SK-N-SH treated with all-trans-retinoic acid at 6 μM for 48 hours (cell line): Measurements from ENCODE around the gene MYO1A.

Experiments
- ATAC-seq: fragments of 200-7000 bp; cut with Tn5 transposase; 3 replicates; pipeline ENCODE4 v1.9.1; 2020; ENCODE audit warnings: mild to moderate bottlenecking, moderate library complexity
- ARNTL ChIP-seq: fragments of 450-650 bp; formaldehyde crosslinking; IDR thresholded peaks from 2 replicates; pipeline ENCODE4 v1.5.0; 2020; ENCODE audit warnings: low read depth, mild to moderate bottlenecking, moderate library complexity, borderline replicate concordance
- BACH2 ChIP-seq: fragments of 250-450 bp; sonication (Bioruptor Pico); IDR thresholded peaks from 2 replicates; pipeline ENCODE4 v1.9.0; 2021; ENCODE audit warnings: mild to moderate bottlenecking, borderline replicate concordance
- CSDC2 ChIP-seq: fragments of 250-450 bp; sonication (Bioruptor Pico); IDR thresholded peaks from 2 replicates; pipeline ENCODE4 v1.5.0; 2020; ENCODE audit warnings: mild to moderate bottlenecking, moderate library complexity
- CSRNP3 ChIP-seq: fragments of 250-450 bp; sonication (Bioruptor Pico); IDR thresholded peaks from 2 replicates; pipeline ENCODE4 v1.5.1; 2021; ENCODE audit warnings: mild to moderate bottlenecking, moderate library complexity
- ESRRG ChIP-seq: fragments of 250-450 bp; sonication (Bioruptor Pico); IDR thresholded peaks from 2 replicates; pipeline ENCODE4 v1.6.1; 2021; ENCODE audit warnings: mild to moderate bottlenecking
- GLIS3 ChIP-seq: fragments of 250-450 bp; sonication (Bioruptor Pico); IDR thresholded peaks from 2 replicates; pipeline ENCODE4 v1.5.0; 2020; ENCODE audit warnings: mild to moderate bottlenecking, moderate library complexity
- OSR1 ChIP-seq: fragments of 250-450 bp; sonication (Bioruptor Pico); IDR thresholded peaks from 2 replicates; pipeline ENCODE4 v1.8.0; 2022; ENCODE audit warnings: moderate library complexity, mild to moderate bottlenecking, inconsistent platforms
- PATZ1 ChIP-seq: fragments of 250-450 bp; sonication (Bioruptor Pico); IDR thresholded peaks from 2 replicates; pipeline ENCODE4 v1.8.0; 2020; ENCODE audit warnings: mild to moderate bottlenecking, moderate library complexity, borderline replicate concordance
- PPARA ChIP-seq: fragments of 250-450 bp; sonication (Bioruptor Pico); IDR thresholded peaks from 2 replicates; pipeline ENCODE4 v1.5.0; 2020; ENCODE audit warnings: mild to moderate bottlenecking, borderline replicate concordance
- RARB ChIP-seq: fragments of 250-450 bp; sonication (Bioruptor Pico); IDR thresholded peaks from 2 replicates; pipeline ENCODE4 v1.8.0; 2021; ENCODE audit warnings: mild to moderate bottlenecking, moderate library complexity
- TCF4 ChIP-seq: fragments of 250-450 bp; sonication (Bioruptor Pico); IDR thresholded peaks from 2 replicates; pipeline ENCODE4 v1.8.0; 2021; ENCODE audit warnings: mild to moderate bottlenecking, moderate library complexity, borderline replicate concordance
- TOX ChIP-seq: fragments of 250-450 bp; sonication (Bioruptor Pico); IDR thresholded peaks from 2 replicates; pipeline ENCODE4 v1.8.0; 2021; ENCODE audit warnings: mild to moderate bottlenecking, moderate library complexity, borderline replicate concordance
- ZC3H10 ChIP-seq: fragments of 250-450 bp; sonication (Bioruptor Pico); IDR thresholded peaks from 2 replicates; pipeline ENCODE4 v1.5.1; 2021; ENCODE audit warnings: mild to moderate bottlenecking, moderate library complexity
- ZFP3 ChIP-seq: fragments of 250-450 bp; sonication (Bioruptor Pico); IDR thresholded peaks from 2 replicates; pipeline ENCODE4 v1.5.0; 2020; ENCODE audit warnings: mild to moderate bottlenecking, moderate library complexity
- ZFP30 ChIP-seq: fragments of 450-650 bp; formaldehyde crosslinking; IDR thresholded peaks from 2 replicates; pipeline ENCODE4 v1.5.0; 2022; ENCODE audit warnings: mild to moderate bottlenecking, moderate library complexity
- ZNF565 ChIP-seq: fragments of 450-650 bp; formaldehyde crosslinking; conservative IDR thresholded peaks from 2 replicates; pipeline ENCODE4 v1.5.0; 2020; ENCODE audit warnings: low read depth, mild to moderate bottlenecking, moderate library complexity
- ZNF70 ChIP-seq: fragments of 450-650 bp; formaldehyde crosslinking; IDR thresholded peaks from 2 replicates; pipeline ENCODE4 v1.5.0; 2020; ENCODE audit warnings: mild to moderate bottlenecking, moderate library complexity
- ZNF8 ChIP-seq: fragments of 450-650 bp; formaldehyde crosslinking; IDR thresholded peaks from 2 replicates; pipeline ENCODE4 v1.5.0; 2020; ENCODE audit warnings: mild to moderate bottlenecking, moderate library complexity
- TF ChIP-seq, protein P1 (sequence below): fragments of 250-450 bp; sonication (Bioruptor Pico); IDR thresholded peaks from 2 replicates; pipeline ENCODE4 v1.8.0; 2021; ENCODE audit warnings: low read depth, mild to moderate bottlenecking, moderate library complexity, borderline replicate concordance
- TF ChIP-seq, protein P2 (sequence below): fragments of 250-450 bp; sonication (Bioruptor Pico); IDR thresholded peaks from 2 replicates; pipeline ENCODE4 v1.5.1; 2020; ENCODE audit warnings: low read depth, mild to moderate bottlenecking, moderate library complexity
- TF ChIP-seq, protein P3 (sequence below): fragments of 250-450 bp; sonication (Bioruptor Pico); IDR thresholded peaks from 2 replicates; pipeline ENCODE4 v1.5.0; 2020; ENCODE audit warnings: mild to moderate bottlenecking, moderate library complexity

Gene MYO1A

DNA sequence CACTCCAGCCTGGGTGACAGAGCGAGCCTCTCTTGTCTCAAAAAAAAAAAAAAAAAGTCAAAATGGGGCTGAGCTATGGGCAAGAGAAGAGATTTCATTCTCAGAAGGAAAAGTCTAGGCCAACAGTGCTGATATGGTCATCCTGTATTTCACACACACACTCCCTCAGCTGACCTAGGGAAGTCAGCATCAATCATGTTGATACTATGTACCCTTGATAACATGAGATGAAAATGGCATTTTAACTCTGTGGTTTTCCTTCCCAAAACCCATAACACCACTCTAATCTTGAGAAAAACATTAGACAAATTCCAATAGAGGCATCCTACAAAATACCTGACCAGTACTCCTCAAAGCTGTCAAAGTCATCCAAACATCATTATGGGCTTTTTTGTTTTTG, 30.9 kb upstream of the MYO1A start (continued):
- TF ChIP-seq OSR1 (CRISPR knock-in tag), result no peak
- no peak for TF ChIP-seq CSRNP3
- TF ChIP-seq GLIS3 (CRISPR knock-in tag), result no peak
- TF ChIP-seq, protein P1, sequence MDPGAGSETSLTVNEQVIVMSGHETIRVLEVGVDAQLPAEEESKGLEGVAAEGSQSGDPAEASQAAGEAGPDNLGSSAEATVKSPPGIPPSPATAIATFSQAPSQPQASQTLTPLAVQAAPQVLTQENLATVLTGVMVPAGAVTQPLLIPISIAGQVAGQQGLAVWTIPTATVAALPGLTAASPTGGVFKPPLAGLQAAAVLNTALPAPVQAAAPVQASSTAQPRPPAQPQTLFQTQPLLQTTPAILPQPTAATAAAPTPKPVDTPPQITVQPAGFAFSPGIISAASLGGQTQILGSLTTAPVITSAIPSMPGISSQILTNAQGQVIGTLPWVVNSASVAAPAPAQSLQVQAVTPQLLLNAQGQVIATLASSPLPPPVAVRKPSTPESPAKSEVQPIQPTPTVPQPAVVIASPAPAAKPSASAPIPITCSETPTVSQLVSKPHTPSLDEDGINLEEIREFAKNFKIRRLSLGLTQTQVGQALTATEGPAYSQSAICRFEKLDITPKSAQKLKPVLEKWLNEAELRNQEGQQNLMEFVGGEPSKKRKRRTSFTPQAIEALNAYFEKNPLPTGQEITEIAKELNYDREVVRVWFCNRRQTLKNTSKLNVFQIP, result no peak
- TF ChIP-seq ZFP30 (CRISPR knock-in tag), result no peak
- TF ChIP-seq ZNF8 (CRISPR knock-in tag), result no peak
- no peak for TF ChIP-seq TCF4
- no peak for TF ChIP-seq RARB

DNA sequence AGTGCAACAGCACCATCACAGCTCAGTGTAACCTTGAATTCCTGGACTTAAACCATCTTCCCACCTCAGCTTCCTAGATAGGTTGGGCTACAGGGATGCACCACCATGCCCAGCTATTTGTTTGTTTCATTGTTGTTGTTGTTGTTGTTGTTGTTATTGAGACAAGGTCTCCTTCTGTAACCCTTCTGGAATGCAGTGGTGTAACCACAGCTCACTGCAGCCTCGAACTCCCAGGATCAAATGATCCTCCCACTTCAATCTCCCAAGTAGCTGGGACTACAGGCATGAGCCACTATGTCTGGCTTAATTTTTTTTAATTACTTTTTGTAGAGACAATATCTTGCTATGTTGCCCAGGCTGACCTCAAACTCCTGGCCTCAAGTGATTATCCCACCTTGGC, 29.9 kb upstream of the MYO1A start:
- ATAC-seq, result no peak
- TF ChIP-seq ESRRG (CRISPR knock-in tag) (no peak), ZNF565 (no peak), PPARA (CRISPR knock-in tag) (no peak), ZNF70 (CRISPR knock-in tag) (no peak), BACH2 (CRISPR knock-in tag) (no peak), ZFP30 (CRISPR knock-in tag) (no peak), ARNTL (no peak), ZC3H10 (CRISPR knock-in tag) (no peak), RARB (no peak), CSRNP3 (no peak), TCF4 (no peak), GLIS3 (CRISPR knock-in tag) (no peak), ZNF8 (CRISPR knock-in tag) (no peak), ZFP3 (CRISPR knock-in tag) (no peak), PATZ1 (CRISPR knock-in tag) (no peak), CSDC2 (CRISPR knock-in tag) (no peak), TOX (CRISPR knock-in tag) (no peak)
- TF ChIP-seq, protein P1, result no peak
- TF ChIP-seq, protein P2, sequence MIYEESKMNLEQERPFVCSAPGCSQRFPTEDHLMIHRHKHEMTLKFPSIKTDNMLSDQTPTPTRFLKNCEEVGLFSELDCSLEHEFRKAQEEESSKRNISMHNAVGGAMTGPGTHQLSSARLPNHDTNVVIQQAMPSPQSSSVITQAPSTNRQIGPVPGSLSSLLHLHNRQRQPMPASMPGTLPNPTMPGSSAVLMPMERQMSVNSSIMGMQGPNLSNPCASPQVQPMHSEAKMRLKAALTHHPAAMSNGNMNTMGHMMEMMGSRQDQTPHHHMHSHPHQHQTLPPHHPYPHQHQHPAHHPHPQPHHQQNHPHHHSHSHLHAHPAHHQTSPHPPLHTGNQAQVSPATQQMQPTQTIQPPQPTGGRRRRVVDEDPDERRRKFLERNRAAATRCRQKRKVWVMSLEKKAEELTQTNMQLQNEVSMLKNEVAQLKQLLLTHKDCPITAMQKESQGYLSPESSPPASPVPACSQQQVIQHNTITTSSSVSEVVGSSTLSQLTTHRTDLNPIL (CRISPR knock-in tag), result no peak
- TF ChIP-seq, protein P3, sequence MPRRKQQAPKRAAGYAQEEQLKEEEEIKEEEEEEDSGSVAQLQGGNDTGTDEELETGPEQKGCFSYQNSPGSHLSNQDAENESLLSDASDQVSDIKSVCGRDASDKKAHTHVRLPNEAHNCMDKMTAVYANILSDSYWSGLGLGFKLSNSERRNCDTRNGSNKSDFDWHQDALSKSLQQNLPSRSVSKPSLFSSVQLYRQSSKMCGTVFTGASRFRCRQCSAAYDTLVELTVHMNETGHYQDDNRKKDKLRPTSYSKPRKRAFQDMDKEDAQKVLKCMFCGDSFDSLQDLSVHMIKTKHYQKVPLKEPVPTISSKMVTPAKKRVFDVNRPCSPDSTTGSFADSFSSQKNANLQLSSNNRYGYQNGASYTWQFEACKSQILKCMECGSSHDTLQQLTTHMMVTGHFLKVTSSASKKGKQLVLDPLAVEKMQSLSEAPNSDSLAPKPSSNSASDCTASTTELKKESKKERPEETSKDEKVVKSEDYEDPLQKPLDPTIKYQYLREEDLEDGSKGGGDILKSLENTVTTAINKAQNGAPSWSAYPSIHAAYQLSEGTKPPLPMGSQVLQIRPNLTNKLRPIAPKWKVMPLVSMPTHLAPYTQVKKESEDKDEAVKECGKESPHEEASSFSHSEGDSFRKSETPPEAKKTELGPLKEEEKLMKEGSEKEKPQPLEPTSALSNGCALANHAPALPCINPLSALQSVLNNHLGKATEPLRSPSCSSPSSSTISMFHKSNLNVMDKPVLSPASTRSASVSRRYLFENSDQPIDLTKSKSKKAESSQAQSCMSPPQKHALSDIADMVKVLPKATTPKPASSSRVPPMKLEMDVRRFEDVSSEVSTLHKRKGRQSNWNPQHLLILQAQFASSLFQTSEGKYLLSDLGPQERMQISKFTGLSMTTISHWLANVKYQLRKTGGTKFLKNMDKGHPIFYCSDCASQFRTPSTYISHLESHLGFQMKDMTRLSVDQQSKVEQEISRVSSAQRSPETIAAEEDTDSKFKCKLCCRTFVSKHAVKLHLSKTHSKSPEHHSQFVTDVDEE (CRISPR knock-in tag), result no peak
